Superior temporal gyrus (tissue), 1 donor: ENCODE results near the gene GARRE1.
"Not testable (repeated sequence)": the region's sequence is repeated elsewhere in the genome, so short reads cannot be mapped to it uniquely, and the experiment has no call there.

Source experiments
- DNase-seq: peaks from one replicate; pipeline ENCODE4 v3.0.0-alpha.2; 2016; ENCODE audit errors: extremely low spot score

GARRE1 gene

GRCh38 chr19:34257559-34257924 lies 3.2 kb downstream of the GARRE1 start:
- DNase-seq, result no peak

- no peak for DNase-seq
Measured at GRCh38 chr19:34259367-34260095, 5.2 kb downstream of the GARRE1 start.

GRCh38 chr19:34260771-34261173 lies 6.4 kb downstream of the GARRE1 start:
- DNase-seq, result no peak

GRCh38 chr19:34261334-34262109 lies 7.2 kb downstream of the GARRE1 start:
- DNase-seq, result no peak

GRCh38 chr19:34263745-34264237 lies 9.4 kb downstream of the GARRE1 start:
- DNase-seq, result no peak

- no peak for DNase-seq
Measured at GRCh38 chr19:34265221-34265650, 10.9 kb downstream of the GARRE1 start.

- DNase-seq, result no peak
Measured at GRCh38 chr19:34269081-34269480, 14.7 kb downstream of the GARRE1 start.

- DNase-seq, result no peak
Measured at GRCh38 chr19:34269489-34269888, 15.1 kb downstream of the GARRE1 start.

GRCh38 chr19:34269968-34270621 lies 15.7 kb downstream of the GARRE1 start:
- no peak for DNase-seq

GRCh38 chr19:34273121-34273520 lies 18.8 kb downstream of the GARRE1 start:
- no peak for DNase-seq

GRCh38 chr19:34274284-34274826 lies 20.0 kb downstream of the GARRE1 start:
- DNase-seq, result no peak

- DNase-seq, result no peak
Measured at GRCh38 chr19:34274827-34275625, 20.7 kb downstream of the GARRE1 start.

- DNase-seq, result no peak
Measured at GRCh38 chr19:34275705-34276104, 21.4 kb downstream of the GARRE1 start.

GRCh38 chr19:34276614-34277013 lies 22.3 kb downstream of the GARRE1 start:
- DNase-seq, result peak; percentile 82

- no peak for DNase-seq
Measured at GRCh38 chr19:34277244-34277643, 22.9 kb downstream of the GARRE1 start.

- no peak for DNase-seq
Measured at GRCh38 chr19:34278783-34279182, 24.4 kb downstream of the GARRE1 start.

- DNase-seq, result not testable (repeated sequence)
Measured at GRCh38 chr19:34281444-34281843, 27.1 kb downstream of the GARRE1 start.

- DNase-seq, result no peak
Measured at GRCh38 chr19:34282611-34283519, 28.5 kb downstream of the GARRE1 start.

- no peak for DNase-seq
Measured at GRCh38 chr19:34284505-34284904, 30.2 kb downstream of the GARRE1 start.

GRCh38 chr19:34287662-34288140 lies 33.3 kb downstream of the GARRE1 start:
- DNase-seq, result no peak
